Erythroblast (primary cell): ENCODE measurements around the gene EPB41L4B.

Experiments used
- GATA1 ChIP-seq: IDR thresholded peaks from 2 replicates; pipeline ENCODE4 v1.6.1; 2011; ENCODE audit warnings: low read depth, mild to moderate bottlenecking, control low read depth, low read length, moderate library complexity
- POLR2A ChIP-seq: IDR thresholded peaks from 2 replicates; pipeline ENCODE4 v1.6.1; 2011; ENCODE audit warnings: mild to moderate bottlenecking, low read length

GRCh38 chr9:109214414-109214813, 106.4 kb downstream of the EPB41L4B start:
- TF ChIP-seq POLR2A (no peak), GATA1 (no peak)
